CD14-positive monocyte (primary cell): ENCODE data around the gene PRRT3. TPM values are rescaled to one million over a fixed set of nuclear protein-coding genes. Genes with fewer than 3 reads are reported as not detected.

Source experiments
- DNase-seq, 3 donors: peaks; one replicate each; pipeline ENCODE4 v3.0.0-alpha.2; 2011 to 2022
- H2AFZ ChIP-seq: 2 replicates; pipeline ENCODE4 v1.6.0; 2012; ENCODE audit warnings: mild to moderate bottlenecking, low read depth, low read length, inconsistent platforms; ENCODE audit not compliant: insufficient read depth, poor library complexity, severe bottlenecking
- H3K27ac ChIP-seq, 2 donors: 1 replicate in 1 of 2; 2 replicates in 1 of 2; pipeline ENCODE4 v1.5.1; 2012 to 2013; ENCODE audit warnings: low read length in 2 of 2, control low read depth in 1 of 2, inconsistent platforms in 1 of 2, low read depth in 1 of 2, mild to moderate bottlenecking in 1 of 2
- H3K27me3 ChIP-seq, 2 donors: one replicate each; pipeline versions ENCODE4 v1.6.0 to v1.6.1; 2011 to 2013; ENCODE audit warnings: low read length in 2 of 2; ENCODE audit not compliant: control insufficient read depth in 2 of 2, insufficient read depth in 2 of 2
- H3K36me3 ChIP-seq, 2 donors: replicated peaks in 1 of 2; 1 replicate in 1 of 2; 2 replicates in 1 of 2; pipeline versions ENCODE4 v1.5.1 to v1.6.1; 2012 to 2013; ENCODE audit warnings: low read length in 2 of 2, control low read depth in 1 of 2, inconsistent platforms in 1 of 2, mild to moderate bottlenecking in 1 of 2; ENCODE audit not compliant: insufficient read depth in 2 of 2, control insufficient read depth in 1 of 2
- H3K4me1 ChIP-seq, 2 donors: 1 replicate in 1 of 2; 2 replicates in 1 of 2; pipeline versions ENCODE4 v1.5.1 to v1.6.1; 2012 to 2013; ENCODE audit warnings: low read length in 2 of 2, control low read depth in 1 of 2, inconsistent platforms in 1 of 2, mild to moderate bottlenecking in 1 of 2, moderate library complexity in 1 of 2; ENCODE audit not compliant: insufficient read depth in 2 of 2, control insufficient read depth in 1 of 2
- H3K4me2 ChIP-seq: replicated peaks from 2 replicates; pipeline ENCODE3; 2012; ENCODE audit warnings: low read length, moderate library complexity, mild to moderate bottlenecking; ENCODE audit not compliant: poor library complexity, severe bottlenecking; ENCODE audit errors: extremely low read depth
- H3K4me3 ChIP-seq, 3 experiments: fragments of 200-600 bp in 1 of 3; sonication (generic) in 1 of 3; replicated peaks in 1 of 3; 1 replicate in 2 of 3; 2 replicates in 1 of 3; pipeline ENCODE4 v1.5.1; 2011 to 2013; ENCODE audit warnings: low read length in 3 of 3, mild to moderate bottlenecking in 3 of 3, control low read depth in 2 of 3, low read depth in 2 of 3, inconsistent platforms in 1 of 3, moderate library complexity in 1 of 3
- H3K79me2 ChIP-seq: 2 replicates; pipeline ENCODE4 v1.6.0; 2012; ENCODE audit warnings: mild to moderate bottlenecking, control low read depth, inconsistent platforms, low read length, moderate library complexity; ENCODE audit not compliant: insufficient read depth
- H3K9ac ChIP-seq: 2 replicates; pipeline ENCODE4 v1.6.0; 2017; ENCODE audit warnings: low read length, mild to moderate bottlenecking; ENCODE audit not compliant: insufficient read depth, poor library complexity, severe bottlenecking
- H3K9me3 ChIP-seq, 2 donors: replicated peaks in 1 of 2; 1 replicate in 1 of 2; 2 replicates in 1 of 2; pipeline versions ENCODE4 v1.5.1 to v1.6.1; 2012 to 2013; ENCODE audit warnings: low read length in 2 of 2, control low read depth in 1 of 2; ENCODE audit not compliant: control insufficient read depth in 1 of 2, insufficient read depth in 1 of 2
- H4K20me1 ChIP-seq: 2 replicates; pipeline ENCODE4 v1.6.0; 2012; ENCODE audit warnings: mild to moderate bottlenecking, low read length, control low read depth, moderate library complexity; ENCODE audit not compliant: insufficient read depth
- H3K27ac Mint-ChIP-seq, 7 donors: one replicate each; pipeline ENCODE4 v1.8.0; 2020; ENCODE audit warnings: mild to moderate bottlenecking in 7 of 7, mixed read lengths in 7 of 7, moderate library complexity in 6 of 7, inconsistent platforms in 2 of 7
- H3K27me3 Mint-ChIP-seq, 3 donors: one replicate each; pipeline ENCODE4 v1.8.0; 2021 to 2022; ENCODE audit warnings: low read depth in 3 of 3, mild to moderate bottlenecking in 3 of 3, mixed read lengths in 3 of 3, moderate library complexity in 3 of 3, inconsistent platforms in 1 of 3
- H3K36me3 Mint-ChIP-seq, 2 donors: one replicate each; pipeline ENCODE4 v1.8.0; 2020; ENCODE audit warnings: mixed read lengths in 2 of 2, inconsistent platforms in 1 of 2, mild to moderate bottlenecking in 1 of 2
- H3K4me1 Mint-ChIP-seq: one replicate; pipeline ENCODE4 v1.8.0; 2020; ENCODE audit warnings: mild to moderate bottlenecking, mixed read lengths
- H3K4me3 Mint-ChIP-seq, 2 donors: one replicate each; pipeline ENCODE4 v1.8.0; 2020; ENCODE audit warnings: mild to moderate bottlenecking in 2 of 2, mixed read lengths in 2 of 2, moderate library complexity in 1 of 2
- H3K9me3 Mint-ChIP-seq, 7 donors: one replicate each; pipeline ENCODE4 v1.8.0; 2020 to 2022; ENCODE audit warnings: mixed read lengths in 7 of 7, mild to moderate bottlenecking in 6 of 7, moderate library complexity in 6 of 7, inconsistent platforms in 2 of 7
- WGBS: methylation state at CpG from one replicate; pipeline ENCODE4 v1.1.5; 2013; ENCODE audit warnings: missing lambda C conversion rate; ENCODE audit not compliant: insufficient coverage; 5-methylcytosine and 5-hydroxymethylcytosine counted together
- intact Hi-C, 2 donors: fragments of 100-400 bp; cut with micrococcal nuclease; formaldehyde crosslinking; loops; one replicate each; pipeline versions ENCODE4 v1.15.0 to v1.15.1; 2023
- polyA plus RNA-seq, 3 donors: library from polyadenylated mRNA; depleted of rRNA in 1 of 3; unstranded in 2 of 3; stranded (reverse) in 1 of 3; fragments of 300-500 nt in 2 of 3; fragments of >200 nt in 1 of 3; fragmentation: Illumina TruSeq in 2 of 3; gene quantifications; 1 replicate in 2 of 3; 2 replicates in 1 of 3; pipeline ENCODE4 v1.2.3, GENCODE V29; 2012 to 2021
- TF ChIP-seq, protein P1 (sequence below): fragments of 200-600 bp; IDR thresholded peaks from one replicate; pipeline ENCODE4 v1.8.0; 2022; ENCODE audit warnings: antibody characterized with exemption, mild to moderate bottlenecking

PRRT3 gene
- polyA plus RNA-seq, 3 donors: 0.11 to 0.57 (median 0.31) TPM

DNA sequence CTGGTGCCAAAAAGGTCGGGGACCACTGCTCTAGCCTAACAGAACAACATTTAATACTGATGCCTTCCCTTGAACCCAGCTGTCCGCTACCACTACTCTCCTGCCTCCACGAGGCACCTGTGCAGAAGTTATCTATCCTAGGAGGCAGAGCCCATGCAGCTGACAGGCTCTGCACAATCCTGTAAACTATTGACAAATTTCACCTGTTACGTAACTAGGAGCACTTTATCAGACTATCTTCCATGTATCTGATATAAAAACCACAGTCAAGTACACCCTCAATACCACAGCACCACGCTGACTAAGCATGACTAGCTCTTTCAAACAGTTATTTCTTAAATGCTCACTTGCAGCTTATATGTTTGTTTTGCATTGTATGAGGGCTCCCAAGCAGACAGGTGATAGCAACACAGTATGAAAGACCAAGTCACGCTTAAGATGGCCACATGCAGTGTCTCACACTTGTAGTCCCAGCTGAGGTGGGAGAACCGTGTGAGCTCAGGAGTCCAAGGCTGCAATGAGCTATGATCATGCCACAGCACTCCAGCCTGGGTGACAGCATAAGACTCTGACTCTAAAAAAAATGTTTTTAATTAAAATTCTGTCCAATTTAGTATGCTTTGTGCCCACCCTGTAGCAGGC is 39.8 kb downstream of the PRRT3 start:
- DNase-seq: peak in 1 of 3 donors; percentile 11
- peak overlapping the region in 2 of 7 donors; percentile 28 to 77 for H3K27ac Mint-ChIP-seq
- Histone ChIP-seq H3K9me3 (no peaks in the 10 kb centered on the region), H3K27me3 (no peaks in the 10 kb centered on the region), H4K20me1 (no peaks in the 10 kb centered on the region), H3K27ac (no peak overlapping the region), H3K36me3 (no peaks in the 10 kb centered on the region), H3K4me2 (no peak overlapping the region), H3K4me3 (no peak overlapping the region), H3K9ac (no peak overlapping the region), H2AFZ (no peak overlapping the region), H3K79me2 (no peaks in the 10 kb centered on the region), H3K4me1 (peaks cover 34 to 46% of the 10 kb centered on the region in 2 donors)
- H3K4me1 Mint-ChIP-seq: peaks cover 46% of the 10 kb centered on the region
- H3K4me3 Mint-ChIP-seq: peak overlapping the region in 1 of 2 donors; percentile 59
- no peaks in the 10 kb centered on the region for H3K36me3 Mint-ChIP-seq
- WGBS: 14% methylated on average over 6 of the region's 7 CpGs
- intact Hi-C loops: no loop called here
- TF ChIP-seq, protein P1, sequence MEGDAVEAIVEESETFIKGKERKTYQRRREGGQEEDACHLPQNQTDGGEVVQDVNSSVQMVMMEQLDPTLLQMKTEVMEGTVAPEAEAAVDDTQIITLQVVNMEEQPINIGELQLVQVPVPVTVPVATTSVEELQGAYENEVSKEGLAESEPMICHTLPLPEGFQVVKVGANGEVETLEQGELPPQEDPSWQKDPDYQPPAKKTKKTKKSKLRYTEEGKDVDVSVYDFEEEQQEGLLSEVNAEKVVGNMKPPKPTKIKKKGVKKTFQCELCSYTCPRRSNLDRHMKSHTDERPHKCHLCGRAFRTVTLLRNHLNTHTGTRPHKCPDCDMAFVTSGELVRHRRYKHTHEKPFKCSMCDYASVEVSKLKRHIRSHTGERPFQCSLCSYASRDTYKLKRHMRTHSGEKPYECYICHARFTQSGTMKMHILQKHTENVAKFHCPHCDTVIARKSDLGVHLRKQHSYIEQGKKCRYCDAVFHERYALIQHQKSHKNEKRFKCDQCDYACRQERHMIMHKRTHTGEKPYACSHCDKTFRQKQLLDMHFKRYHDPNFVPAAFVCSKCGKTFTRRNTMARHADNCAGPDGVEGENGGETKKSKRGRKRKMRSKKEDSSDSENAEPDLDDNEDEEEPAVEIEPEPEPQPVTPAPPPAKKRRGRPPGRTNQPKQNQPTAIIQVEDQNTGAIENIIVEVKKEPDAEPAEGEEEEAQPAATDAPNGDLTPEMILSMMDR: no peak
- no peaks in the 10 kb centered on the region for H3K9me3 Mint-ChIP-seq
- H3K27me3 Mint-ChIP-seq: no peaks in the 10 kb centered on the region

GRCh38 chr3:9911863-9912262 is 40.3 kb downstream of the PRRT3 start:
- no peaks in the 10 kb centered on the region for H3K36me3 Mint-ChIP-seq
- Histone ChIP-seq H2AFZ (no peak overlapping the region), H4K20me1 (no peaks in the 10 kb centered on the region), H3K79me2 (no peaks in the 10 kb centered on the region), H3K36me3 (no peaks in the 10 kb centered on the region), H3K4me2 (no peak overlapping the region), H3K27ac (no peak overlapping the region), H3K27me3 (no peaks in the 10 kb centered on the region), H3K4me3 (no peak overlapping the region), H3K9me3 (no peaks in the 10 kb centered on the region), H3K4me1 (peaks cover 28 to 40% of the 10 kb centered on the region in 2 donors), H3K9ac (no peak overlapping the region)
- intact Hi-C loops: no loop called here
- peak overlapping the region in 1 of 2 donors; percentile 59 for H3K4me3 Mint-ChIP-seq
- H3K27me3 Mint-ChIP-seq: no peaks in the 10 kb centered on the region
- H3K27ac Mint-ChIP-seq: peak overlapping the region in 1 of 7 donors; percentile 77
- H3K4me1 Mint-ChIP-seq: peaks cover 43% of the 10 kb centered on the region
- TF ChIP-seq, protein P1: no peak
- 24% methylated on average over 5 of the region's 8 CpGs for WGBS
- H3K9me3 Mint-ChIP-seq: no peaks in the 10 kb centered on the region
- DNase-seq: no peak
